OCI-M2 (cell line): ENCODE data around the gene SH3TC2.

Experiments used
- DNase-seq: peaks from one replicate; lab custom pipeline; 2025; ENCODE audit not compliant: unreplicated experiment; lab: John Stamatoyannopoulos, UW

The SH3TC2 gene

GRCh38 chr5:149002053-149002452 lies 60.8 kb downstream of the SH3TC2 start:
- no peak for DNase-seq

- DNase-seq: no peak
These were observed 61.7 kb downstream of the SH3TC2 start for GRCh38 chr5:149001162-149001561.

- DNase-seq: no peak
These were observed 63.1 kb downstream of the SH3TC2 start for GRCh38 chr5:148999741-149000140.

- no peak for DNase-seq
These were observed 64.6 kb downstream of the SH3TC2 start for GRCh38 chr5:148998174-148998797.

GRCh38 chr5:148996270-148996669 lies 66.6 kb downstream of the SH3TC2 start:
- DNase-seq: no peak

GRCh38 chr5:148995791-148996190 lies 67.1 kb downstream of the SH3TC2 start:
- no peak for DNase-seq

GRCh38 chr5:148993283-148993936 lies 69.5 kb downstream of the SH3TC2 start:
- no peak for DNase-seq

- no peak for DNase-seq
These were observed 70.6 kb downstream of the SH3TC2 start for GRCh38 chr5:148992265-148992664.

GRCh38 chr5:148991566-148991965 lies 71.3 kb downstream of the SH3TC2 start:
- DNase-seq: no peak

- no peak for DNase-seq
These were observed 72.0 kb downstream of the SH3TC2 start for GRCh38 chr5:148990817-148991216.

GRCh38 chr5:148989567-148989966 lies 73.3 kb downstream of the SH3TC2 start:
- no peak for DNase-seq

- no peak for DNase-seq
These were observed 74.5 kb downstream of the SH3TC2 start for GRCh38 chr5:148988328-148988727.

GRCh38 chr5:148986636-148987035 lies 76.2 kb downstream of the SH3TC2 start:
- no peak for DNase-seq

GRCh38 chr5:148984345-148984744 lies 78.5 kb downstream of the SH3TC2 start:
- no peak for DNase-seq

GRCh38 chr5:148981353-148981752 lies 81.5 kb downstream of the SH3TC2 start:
- DNase-seq: no peak

- DNase-seq: no peak
These were observed 82.1 kb downstream of the SH3TC2 start for GRCh38 chr5:148980731-148981130.

- no peak for DNase-seq
These were observed 83.7 kb downstream of the SH3TC2 start for GRCh38 chr5:148979083-148979723.

GRCh38 chr5:148978370-148979082 lies 84.3 kb downstream of the SH3TC2 start:
- no peak for DNase-seq

- no peak for DNase-seq
These were observed 86.1 kb downstream of the SH3TC2 start for GRCh38 chr5:148976569-148977381.

- DNase-seq: no peak
These were observed 88.1 kb downstream of the SH3TC2 start for GRCh38 chr5:148974642-148975327.
